ENCODE data around the gene PRKRA.
"Not testable (repeated sequence)": the region's sequence is repeated elsewhere in the genome, so short reads cannot be mapped to it uniquely, and the experiment has no call there.

The PRKRA gene

DNA sequence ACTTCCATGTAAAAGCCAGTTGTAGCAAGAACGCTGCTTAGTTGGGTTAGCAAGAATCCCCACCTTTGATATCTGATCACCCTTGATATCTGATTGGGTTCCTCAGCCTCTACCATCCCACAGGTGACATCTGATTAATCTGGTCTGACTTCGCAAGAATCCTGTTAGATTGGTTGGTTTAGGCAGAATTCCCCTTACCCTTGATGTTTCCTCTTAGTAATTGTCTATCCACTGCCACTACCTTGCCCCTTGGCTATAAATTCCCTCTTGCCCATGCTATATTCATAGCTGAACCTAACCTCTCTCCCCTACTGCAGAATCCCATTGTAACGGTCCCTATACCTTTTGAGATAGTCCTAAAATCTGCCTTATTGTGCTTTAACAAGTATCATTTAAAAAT is 33.1 kb downstream of the PRKRA start:
- Histone ChIP-seq H3K27ac (ENCODE audit: low read depth, low read length) (no peak overlapping the region), H3K4me3 (ENCODE audit: low read depth in 1 of 2, low read length in 2 of 2) (no peak overlapping the region), H3K27me3 (ENCODE audit: control insufficient read depth in 1 of 2, insufficient read depth in 2 of 2, low read length in 2 of 2) (peaks cover 0 to 2% of the 10 kb centered on the region in 2 donors), H3K9me3 (ENCODE audit: control insufficient read depth in 1 of 2, low read length in 2 of 2) (no peaks in the 10 kb centered on the region), H3K4me1 (ENCODE audit: control insufficient read depth in 1 of 2, insufficient read depth in 2 of 2, low read length in 2 of 2) (peaks cover 11 to 12% of the 10 kb centered on the region in 2 donors), H3K36me3 (ENCODE audit: control insufficient read depth in 1 of 2, insufficient read depth in 2 of 2, low read length in 2 of 2) (no peaks in the 10 kb centered on the region), H3K9ac (ENCODE audit: low read depth in 1 of 2, low read length in 2 of 2) (no peak overlapping the region)

DNA sequence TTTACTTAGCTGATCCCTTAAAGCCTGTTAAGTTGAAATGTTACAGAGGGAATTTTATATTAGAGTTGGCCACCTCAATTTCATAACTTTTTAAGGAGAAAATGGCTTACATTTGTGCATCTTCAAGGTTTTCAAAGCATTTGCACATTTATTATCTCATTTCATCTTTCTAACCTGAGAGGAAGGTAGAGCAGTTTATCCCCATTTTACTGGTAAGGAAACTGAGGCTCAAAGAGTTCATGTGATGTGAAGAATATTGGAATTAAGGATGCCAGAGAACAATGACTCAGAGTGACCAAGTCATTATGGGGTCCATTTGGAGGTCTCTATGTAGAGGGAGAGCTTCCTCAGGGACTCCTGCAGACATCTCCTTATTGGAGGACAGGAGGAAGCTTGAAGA is 35.0 kb downstream of the PRKRA start:
- Histone ChIP-seq H3K27me3 (ENCODE audit: control insufficient read depth in 1 of 2, insufficient read depth in 2 of 2, low read length in 2 of 2) (peaks cover 0 to 2% of the 10 kb centered on the region in 2 donors), H3K36me3 (ENCODE audit: control insufficient read depth in 1 of 2, insufficient read depth in 2 of 2, low read length in 2 of 2) (no peaks in the 10 kb centered on the region), H3K4me1 (ENCODE audit: control insufficient read depth in 1 of 2, insufficient read depth in 2 of 2, low read length in 2 of 2) (peaks cover 11 to 12% of the 10 kb centered on the region in 2 donors), H3K27ac (ENCODE audit: low read depth, low read length) (no peak overlapping the region), H3K4me3 (ENCODE audit: low read depth in 1 of 2, low read length in 2 of 2) (no peak overlapping the region), H3K9me3 (ENCODE audit: control insufficient read depth in 1 of 2, low read length in 2 of 2) (no peaks in the 10 kb centered on the region), H3K9ac (ENCODE audit: low read depth in 1 of 2, low read length in 2 of 2) (no peak overlapping the region)

DNA sequence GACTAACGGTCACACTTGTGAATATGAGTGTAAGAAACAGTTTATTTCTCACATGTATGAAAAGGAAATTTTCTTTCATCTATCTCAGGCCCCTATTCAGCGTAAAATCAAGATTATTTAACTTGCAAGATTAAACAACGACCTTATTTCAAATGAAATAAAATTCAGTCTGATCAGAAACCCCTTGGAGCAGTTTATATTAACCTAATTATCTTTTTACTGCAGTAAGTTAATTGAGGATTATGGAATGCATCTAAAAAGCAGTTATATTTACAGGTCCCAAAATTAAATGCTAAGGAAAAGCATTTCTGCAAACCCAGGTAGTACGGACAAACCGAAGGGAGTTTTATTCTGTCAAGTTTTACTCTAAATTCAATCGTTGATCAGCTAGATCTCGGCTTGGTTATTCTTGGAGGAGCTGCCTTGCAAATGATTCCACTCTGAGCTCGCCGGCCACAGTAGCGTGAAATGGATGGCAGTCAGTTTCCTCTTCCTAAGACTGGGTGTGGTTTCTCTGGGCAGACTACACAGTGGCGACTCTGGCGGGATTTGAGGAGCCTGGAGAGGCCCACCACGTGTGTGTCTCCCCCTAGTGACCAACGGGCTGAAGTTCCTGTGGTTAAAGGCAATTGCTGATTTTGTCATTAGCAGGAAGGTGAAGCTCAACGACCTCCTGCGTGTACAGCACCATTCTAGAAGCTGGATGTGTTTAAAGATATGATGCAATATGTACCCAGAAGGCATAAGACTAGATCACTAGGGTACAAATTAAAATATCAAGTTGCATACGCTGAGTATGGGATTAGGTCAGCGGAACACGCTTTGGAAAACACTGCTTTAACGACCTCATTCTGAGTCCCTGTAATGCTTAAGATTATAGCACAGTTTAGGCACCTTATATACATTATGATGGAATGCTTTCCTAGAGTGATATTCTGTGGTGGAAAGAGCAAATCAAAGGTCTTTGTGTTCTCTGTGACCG is 36.4 kb downstream of the PRKRA start:
- H3K4me3 ChIP-seq (ENCODE audit: low read depth in 1 of 2, low read length in 2 of 2), result peak overlapping the region; percentile 60 to 76
- peaks cover 11 to 12% of the 10 kb centered on the region in 2 donors for H3K4me1 ChIP-seq (ENCODE audit: control insufficient read depth in 1 of 2, insufficient read depth in 2 of 2, low read length in 2 of 2)
- peak overlapping the region; percentile 63 to 71 for H3K9ac ChIP-seq (ENCODE audit: low read depth in 1 of 2, low read length in 2 of 2)
- H3K9me3 ChIP-seq (ENCODE audit: control insufficient read depth in 1 of 2, low read length in 2 of 2), result no peaks in the 10 kb centered on the region
- no peaks in the 10 kb centered on the region for H3K36me3 ChIP-seq (ENCODE audit: control insufficient read depth in 1 of 2, insufficient read depth in 2 of 2, low read length in 2 of 2)
- H3K27ac ChIP-seq (ENCODE audit: low read depth, low read length), result no peak overlapping the region
- peaks cover 0 to 2% of the 10 kb centered on the region in 2 donors for H3K27me3 ChIP-seq (ENCODE audit: control insufficient read depth in 1 of 2, insufficient read depth in 2 of 2, low read length in 2 of 2)

DNA sequence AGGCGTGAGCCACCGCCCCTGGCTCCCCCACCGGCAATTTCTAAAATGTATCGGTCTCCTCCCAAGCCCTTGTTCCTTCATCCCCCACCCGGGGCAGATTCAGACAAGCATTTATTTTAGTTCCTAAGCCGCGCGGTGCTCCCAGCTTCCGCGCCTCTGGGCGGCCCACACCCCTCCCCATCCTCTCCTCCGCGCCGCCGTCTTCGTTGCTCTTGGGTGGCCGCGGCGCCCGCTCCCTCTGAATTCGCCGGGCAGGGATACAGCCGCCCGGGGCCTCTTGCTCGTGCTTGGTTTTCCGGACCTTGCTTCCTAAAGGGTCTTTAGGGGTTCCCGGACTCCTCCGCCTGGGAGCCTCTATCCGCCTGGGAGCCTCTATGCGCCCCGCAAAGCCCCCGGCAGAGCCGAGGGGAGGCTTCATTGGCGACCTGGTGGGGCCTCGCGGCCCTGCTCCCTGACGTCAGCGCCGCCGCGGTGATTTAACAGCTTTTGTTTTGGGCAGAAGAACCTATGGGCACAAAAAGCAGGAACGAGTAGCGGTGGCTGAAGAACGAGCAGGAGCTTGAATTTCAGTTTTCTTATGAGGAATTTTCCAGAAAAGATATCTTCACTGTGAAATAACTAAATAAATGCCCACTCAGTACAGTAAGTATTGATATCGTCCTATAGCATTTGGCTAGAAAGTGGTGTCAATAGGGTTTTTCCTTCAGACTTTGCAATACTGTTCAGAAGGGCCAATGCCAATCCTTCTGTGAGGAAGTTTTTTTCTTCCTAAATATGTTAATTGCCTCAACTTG is 37.3 kb downstream of the PRKRA start:
- H3K4me1 ChIP-seq (ENCODE audit: control insufficient read depth in 1 of 2, insufficient read depth in 2 of 2, low read length in 2 of 2), result peaks cover 11 to 12% of the 10 kb centered on the region in 2 donors
- peak overlapping the region; percentile 76 for H3K27ac ChIP-seq (ENCODE audit: low read depth, low read length)
- H3K9me3 ChIP-seq (ENCODE audit: control insufficient read depth in 1 of 2, low read length in 2 of 2), result no peaks in the 10 kb centered on the region
- H3K9ac ChIP-seq (ENCODE audit: low read depth in 1 of 2, low read length in 2 of 2), result peak overlapping the region; percentile 63 to 71
- no peaks in the 10 kb centered on the region for H3K36me3 ChIP-seq (ENCODE audit: control insufficient read depth in 1 of 2, insufficient read depth in 2 of 2, low read length in 2 of 2)
- peaks cover 0 to 2% of the 10 kb centered on the region in 2 donors for H3K27me3 ChIP-seq (ENCODE audit: control insufficient read depth in 1 of 2, insufficient read depth in 2 of 2, low read length in 2 of 2)
- H3K4me3 ChIP-seq (ENCODE audit: low read depth in 1 of 2, low read length in 2 of 2), result peak overlapping the region; percentile 60 to 76

DNA sequence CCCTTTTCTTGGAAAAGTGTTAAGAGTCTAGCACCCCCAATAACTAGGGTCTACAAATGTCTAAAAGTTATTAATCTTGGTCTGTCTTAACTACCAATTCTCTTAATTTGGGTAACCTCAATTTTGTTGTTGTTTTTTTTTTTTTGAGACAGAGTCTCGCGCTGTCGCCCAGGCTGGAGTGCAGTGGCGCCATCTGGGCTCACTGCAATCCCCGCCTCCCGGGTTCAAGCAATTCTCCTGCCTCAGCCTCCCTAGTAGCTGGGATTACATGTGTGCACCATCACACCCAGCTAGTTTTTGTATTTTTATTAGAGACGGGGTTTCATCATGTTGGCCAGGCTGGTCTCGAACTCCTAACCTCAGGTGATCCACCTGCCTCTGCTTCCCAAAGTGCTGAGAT is 38.5 kb downstream of the PRKRA start:
- H3K27me3 ChIP-seq (ENCODE audit: control insufficient read depth in 1 of 2, insufficient read depth in 2 of 2, low read length in 2 of 2); H3K27ac ChIP-seq (ENCODE audit: low read depth, low read length); H3K4me3 ChIP-seq (ENCODE audit: low read depth in 1 of 2, low read length in 2 of 2); H3K36me3 ChIP-seq (ENCODE audit: control insufficient read depth in 1 of 2, insufficient read depth in 2 of 2, low read length in 2 of 2); H3K9me3 ChIP-seq (ENCODE audit: control insufficient read depth in 1 of 2, low read length in 2 of 2); H3K9ac ChIP-seq (ENCODE audit: low read depth in 1 of 2, low read length in 2 of 2): not testable (repeated sequence)
- H3K4me1 ChIP-seq (ENCODE audit: control insufficient read depth in 1 of 2, insufficient read depth in 2 of 2, low read length in 2 of 2), result peaks cover 11 to 12% of the 10 kb centered on the region in 2 donors

DNA sequence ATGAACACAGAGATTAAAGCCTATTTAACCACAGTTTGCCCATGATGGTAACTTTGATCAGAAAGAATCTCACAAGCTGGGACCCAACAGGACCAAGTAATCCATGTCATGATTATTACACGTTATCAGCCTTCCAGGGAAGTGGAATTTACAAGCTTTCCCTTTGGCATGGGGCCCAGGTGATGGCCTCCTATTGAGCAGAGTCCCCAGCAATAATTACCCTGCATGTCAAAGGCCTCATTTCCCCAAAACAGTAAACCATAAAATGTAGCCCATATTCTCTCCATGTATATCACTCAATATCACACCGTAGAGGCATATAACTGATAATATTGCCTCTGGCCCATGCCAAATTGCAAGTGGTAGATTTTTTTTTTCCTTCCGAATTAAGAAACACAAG is 38.9 kb downstream of the PRKRA start:
- Histone ChIP-seq H3K9ac (ENCODE audit: low read depth in 1 of 2, low read length in 2 of 2) (no peak overlapping the region), H3K27ac (ENCODE audit: low read depth, low read length) (no peak overlapping the region), H3K4me3 (ENCODE audit: low read depth in 1 of 2, low read length in 2 of 2) (no peak overlapping the region), H3K9me3 (ENCODE audit: control insufficient read depth in 1 of 2, low read length in 2 of 2) (no peaks in the 10 kb centered on the region), H3K4me1 (ENCODE audit: control insufficient read depth in 1 of 2, insufficient read depth in 2 of 2, low read length in 2 of 2) (peaks cover 11 to 12% of the 10 kb centered on the region in 2 donors), H3K36me3 (ENCODE audit: control insufficient read depth in 1 of 2, insufficient read depth in 2 of 2, low read length in 2 of 2) (no peaks in the 10 kb centered on the region), H3K27me3 (ENCODE audit: control insufficient read depth in 1 of 2, insufficient read depth in 2 of 2, low read length in 2 of 2) (peaks cover 0 to 2% of the 10 kb centered on the region in 2 donors)

DNA sequence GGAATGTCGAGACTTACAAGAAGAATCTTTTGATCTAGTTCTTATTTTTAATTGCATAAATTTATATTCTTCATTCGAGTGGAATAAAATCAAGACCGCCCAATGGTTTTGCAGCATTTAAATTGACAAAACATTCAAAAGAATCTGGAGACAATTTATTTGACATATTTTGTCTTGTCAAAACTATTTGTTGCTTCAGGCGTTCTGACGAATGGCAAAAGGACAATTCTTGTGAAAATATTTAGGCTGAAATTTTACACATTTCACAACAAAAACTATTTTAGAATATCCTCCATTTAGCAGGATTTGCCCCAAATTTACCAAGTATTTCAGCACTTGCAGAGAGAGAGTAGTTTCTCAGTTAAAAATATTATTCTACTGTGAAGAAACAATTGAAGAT is 41.7 kb downstream of the PRKRA start:
- Histone ChIP-seq H3K9me3 (ENCODE audit: control insufficient read depth in 1 of 2, low read length in 2 of 2) (no peaks in the 10 kb centered on the region), H3K27ac (ENCODE audit: low read depth, low read length) (no peak overlapping the region), H3K27me3 (ENCODE audit: control insufficient read depth in 1 of 2, insufficient read depth in 2 of 2, low read length in 2 of 2) (peaks cover 0 to 2% of the 10 kb centered on the region in 2 donors), H3K4me1 (ENCODE audit: control insufficient read depth in 1 of 2, insufficient read depth in 2 of 2, low read length in 2 of 2) (peaks cover 5 to 9% of the 10 kb centered on the region in 2 donors), H3K36me3 (ENCODE audit: control insufficient read depth in 1 of 2, insufficient read depth in 2 of 2, low read length in 2 of 2) (no peaks in the 10 kb centered on the region), H3K4me3 (ENCODE audit: low read depth in 1 of 2, low read length in 2 of 2) (no peak overlapping the region), H3K9ac (ENCODE audit: low read depth in 1 of 2, low read length in 2 of 2) (no peak overlapping the region)

DNA sequence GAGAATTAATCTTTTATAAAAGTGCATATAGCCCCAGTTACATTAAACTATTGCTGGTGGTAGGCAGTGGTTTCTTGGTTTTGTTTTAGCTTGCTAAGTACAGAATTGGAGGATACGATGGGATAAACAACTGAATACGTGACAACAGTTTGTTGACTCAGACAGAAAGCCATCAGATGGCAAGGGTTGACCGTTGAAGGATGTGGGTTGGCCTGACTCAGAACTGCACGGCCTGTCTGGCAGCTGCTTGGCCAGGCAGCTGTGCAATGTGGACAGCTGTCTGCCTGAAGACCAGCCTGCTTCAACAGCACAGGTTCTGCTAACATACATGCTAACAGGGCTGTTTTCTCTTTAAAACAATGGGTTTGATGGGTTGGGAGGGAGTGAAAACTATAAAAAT is 46.6 kb downstream of the PRKRA start:
- H3K9me3 ChIP-seq (ENCODE audit: control insufficient read depth in 1 of 2, low read length in 2 of 2), result no peaks in the 10 kb centered on the region
- peaks cover 0 to 3% of the 10 kb centered on the region in 2 donors for H3K27me3 ChIP-seq (ENCODE audit: control insufficient read depth in 1 of 2, insufficient read depth in 2 of 2, low read length in 2 of 2)
- no peak overlapping the region for H3K4me3 ChIP-seq (ENCODE audit: low read depth in 1 of 2, low read length in 2 of 2)
- no peak overlapping the region for H3K9ac ChIP-seq (ENCODE audit: low read depth in 1 of 2, low read length in 2 of 2)
- H3K36me3 ChIP-seq (ENCODE audit: control insufficient read depth in 1 of 2, insufficient read depth in 2 of 2, low read length in 2 of 2), result no peaks in the 10 kb centered on the region
- H3K27ac ChIP-seq (ENCODE audit: low read depth, low read length), result no peak overlapping the region
- no peaks in the 10 kb centered on the region for H3K4me1 ChIP-seq (ENCODE audit: control insufficient read depth in 1 of 2, insufficient read depth in 2 of 2, low read length in 2 of 2)

DNA sequence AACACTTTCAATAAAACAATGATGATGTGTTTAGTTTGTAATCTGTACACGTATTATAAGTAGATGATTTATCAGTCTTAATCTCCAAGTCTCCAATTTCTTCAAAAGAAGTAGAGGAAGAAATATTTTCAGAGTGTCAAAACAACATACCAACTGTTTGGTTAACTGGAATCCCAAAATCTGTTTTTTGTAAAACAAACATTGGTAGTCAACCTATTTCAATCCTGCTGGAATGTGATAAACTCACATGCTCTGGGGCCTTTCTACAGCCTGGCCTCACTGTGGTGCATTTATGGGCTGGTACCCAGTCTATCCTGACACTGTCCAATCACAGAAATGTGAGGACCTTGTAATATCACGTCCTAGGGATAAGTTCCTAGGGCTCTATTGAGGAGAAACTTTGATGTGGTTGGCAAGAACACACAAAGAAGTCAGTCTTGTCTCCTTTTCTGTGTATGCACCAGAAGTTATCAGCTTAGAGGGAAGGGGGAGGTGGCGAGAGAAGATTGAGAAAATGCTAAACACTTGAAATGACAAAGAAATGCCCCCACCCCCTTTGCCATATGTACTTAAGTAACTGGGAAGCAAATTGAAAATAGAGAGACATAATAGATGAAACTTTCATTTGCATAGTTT is 47.2 kb downstream of the PRKRA start:
- no peaks in the 10 kb centered on the region for H3K36me3 ChIP-seq (ENCODE audit: control insufficient read depth in 1 of 2, insufficient read depth in 2 of 2, low read length in 2 of 2)
- H3K27ac ChIP-seq (ENCODE audit: low read depth, low read length), result no peak overlapping the region
- H3K9me3 ChIP-seq (ENCODE audit: control insufficient read depth in 1 of 2, low read length in 2 of 2), result no peaks in the 10 kb centered on the region
- H3K9ac ChIP-seq (ENCODE audit: low read depth in 1 of 2, low read length in 2 of 2), result no peak overlapping the region
- no peaks in the 10 kb centered on the region for H3K4me1 ChIP-seq (ENCODE audit: control insufficient read depth in 1 of 2, insufficient read depth in 2 of 2, low read length in 2 of 2)
- no peak overlapping the region for H3K4me3 ChIP-seq (ENCODE audit: low read depth in 1 of 2, low read length in 2 of 2)
- peaks cover 0 to 3% of the 10 kb centered on the region in 2 donors for H3K27me3 ChIP-seq (ENCODE audit: control insufficient read depth in 1 of 2, insufficient read depth in 2 of 2, low read length in 2 of 2)
